Neural cell (in vitro differentiated cells): ENCODE data around the gene FAM163B. TPM values are rescaled to one million over a fixed set of nuclear protein-coding genes. Genes with fewer than 3 reads are reported as not detected.

ENCODE experiments used
- H2AFZ ChIP-seq: fragments of 200-600, 300-800 bp; sonication (generic), shearing (Covaris generic); 2 replicates; pipeline ENCODE4 v1.6.0; 2014; ENCODE audit warnings: low read depth, mild to moderate bottlenecking, antibody characterized with exemption, low read length, moderate library complexity
- H3F3A ChIP-seq: fragments of 200-600 bp; shearing (Covaris generic); 2 replicates; pipeline ENCODE4 v1.6.1; 2016; ENCODE audit warnings: mild to moderate bottlenecking, moderate library complexity, mixed read lengths, antibody characterized with exemption, low read length; ENCODE audit not compliant: insufficient read depth, poor library complexity, severe bottlenecking
- H3K27ac ChIP-seq: fragments of 200-600, 300-800 bp; sonication (generic), shearing (Covaris generic); 2 replicates; pipeline ENCODE4 v1.5.1; 2014; ENCODE audit warnings: mild to moderate bottlenecking, low read length, moderate library complexity
- H3K27me3 ChIP-seq: fragments of 300-800, 200-600 bp; sonication (generic), shearing (Covaris generic); 2 replicates; pipeline ENCODE4 v1.6.0; 2014; ENCODE audit warnings: mild to moderate bottlenecking, low read depth, low read length, moderate library complexity; ENCODE audit not compliant: insufficient read depth
- H3K36me3 ChIP-seq: fragments of 300-800, 200-600 bp; sonication (generic), shearing (Covaris generic); 2 replicates; pipeline ENCODE4 v1.5.1; 2014; ENCODE audit warnings: mild to moderate bottlenecking, antibody characterized with exemption, low read length, moderate library complexity; ENCODE audit not compliant: insufficient read depth
- H3K4me2 ChIP-seq: fragments of 300-800, 200-600 bp; sonication (generic), shearing (Covaris generic); 2 replicates; pipeline ENCODE4 v1.6.0; 2014; ENCODE audit warnings: mild to moderate bottlenecking, low read length
- H3K4me3 ChIP-seq: fragments of 300-800, 200-600 bp; sonication (generic), shearing (Covaris generic); 2 replicates; pipeline ENCODE4 v1.5.1; 2014; ENCODE audit warnings: mild to moderate bottlenecking, low read length, moderate library complexity
- H3K79me2 ChIP-seq: fragments of 200-600 bp; shearing (Covaris generic); replicated peaks from 2 replicates; pipeline ENCODE4 v1.6.0; 2014; ENCODE audit warnings: mild to moderate bottlenecking, low read length, moderate library complexity; ENCODE audit not compliant: insufficient read depth
- H3K9ac ChIP-seq: fragments of 300-800, 200-600 bp; sonication (generic), shearing (Covaris generic); 2 replicates; pipeline ENCODE4 v1.6.1; 2016; ENCODE audit warnings: mild to moderate bottlenecking, low read length, mixed read lengths
- H3K9me2 ChIP-seq: fragments of 200-600 bp; shearing (Covaris generic); 2 replicates; pipeline ENCODE4 v1.6.1; 2016; ENCODE audit warnings: mild to moderate bottlenecking, low read length, mixed read lengths; ENCODE audit not compliant: insufficient read depth
- H3K9me3 ChIP-seq: fragments of 200-600, 300-800 bp; sonication (generic), shearing (Covaris generic); 2 replicates; pipeline ENCODE4 v1.6.1; 2016; ENCODE audit warnings: mild to moderate bottlenecking, mixed run types, low read length, moderate library complexity, mixed read lengths
- H4K20me1 ChIP-seq: fragments of 200-600 bp; shearing (Covaris generic); 2 replicates; pipeline ENCODE4 v1.6.1; 2016; ENCODE audit warnings: mild to moderate bottlenecking, mixed run types; ENCODE audit not compliant: insufficient read depth
- EP300 ChIP-seq: fragments of 450-650 bp; conservative IDR thresholded peaks from 2 replicates; pipeline ENCODE4 v1.6.1; 2014; ENCODE audit warnings: antibody characterized with exemption, mild to moderate bottlenecking, moderate library complexity; ENCODE audit not compliant: poor library complexity, severe bottlenecking
- EZH2 ChIP-seq: fragments of 200-600, 300-800 bp; shearing (Covaris generic), sonication (generic); IDR thresholded peaks from 2 replicates; pipeline ENCODE4 v1.6.1; 2014; ENCODE audit warnings: antibody characterized with exemption, low read length, borderline replicate concordance, mild to moderate bottlenecking; ENCODE audit not compliant: insufficient read depth, poor library complexity, severe bottlenecking
- POLR2AphosphoS5 ChIP-seq: IDR thresholded peaks from 2 replicates; pipeline ENCODE4 v1.6.1; 2012
- SMC3 ChIP-seq: fragments of 450-650 bp; conservative IDR thresholded peaks from 2 replicates; pipeline ENCODE4 v1.6.1; 2014; ENCODE audit warnings: antibody characterized with exemption, mild to moderate bottlenecking, moderate library complexity; ENCODE audit not compliant: poor library complexity
- TAF1 ChIP-seq: IDR thresholded peaks from 2 replicates; pipeline ENCODE4 v1.6.1; 2012; ENCODE audit warnings: low read depth
- polyA plus RNA-seq: library from polyadenylated mRNA; depleted of rRNA; stranded (reverse); fragments of >200 nt; gene quantifications from 2 replicates; pipeline ENCODE4 v1.2.3, GENCODE V29; 2014
- TF ChIP-seq, protein P1 (sequence below): fragments of 450-650 bp; IDR thresholded peaks from 2 replicates; pipeline ENCODE4 v1.5.1; 2014; ENCODE audit warnings: antibody characterized with exemption, mild to moderate bottlenecking, moderate library complexity; ENCODE audit not compliant: poor library complexity, severe bottlenecking
- TF ChIP-seq, protein P2 (sequence below): IDR thresholded peaks from 2 replicates; pipeline ENCODE4 v1.6.1; 2012; ENCODE audit warnings: borderline replicate concordance

The FAM163B gene
- polyA plus RNA-seq, 1 donor from 2014 or later, result 1.5 TPM

DNA sequence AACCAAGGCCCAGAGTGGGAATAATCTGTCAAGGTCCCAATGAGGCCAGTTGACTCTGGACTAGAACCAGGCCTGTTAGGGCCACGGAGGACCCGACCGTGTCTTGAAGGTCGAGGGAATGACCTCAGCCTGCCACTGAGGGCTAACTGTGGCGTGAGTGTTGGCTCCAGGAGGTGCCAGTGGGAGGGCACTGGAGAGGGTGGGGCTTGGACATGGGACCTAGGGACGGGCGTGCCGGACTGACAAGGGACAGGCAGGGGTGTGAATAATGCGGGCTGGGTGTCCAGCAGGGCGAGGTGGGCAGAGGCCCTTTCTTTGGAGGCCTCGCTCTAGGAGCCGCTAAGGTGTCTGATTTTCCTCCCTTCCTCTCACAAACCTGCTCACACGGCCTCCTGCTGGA lies 67.2 kb downstream of the FAM163B start:
- Histone ChIP-seq H3K27me3 (no peaks in the 10 kb centered on the region), H4K20me1 (no peaks in the 10 kb centered on the region), H3K9me3 (no peaks in the 10 kb centered on the region), H3K4me3 (no peak overlapping the region), H3K36me3 (no peaks in the 10 kb centered on the region), H2AFZ (no peak overlapping the region), H3K79me2 (no peaks in the 10 kb centered on the region), H3K4me2 (no peak overlapping the region), H3F3A (no peaks in the 10 kb centered on the region), H3K9ac (no peak overlapping the region), H3K9me2 (no peaks in the 10 kb centered on the region), H3K27ac (no peak overlapping the region)
- TF ChIP-seq, protein P1, sequence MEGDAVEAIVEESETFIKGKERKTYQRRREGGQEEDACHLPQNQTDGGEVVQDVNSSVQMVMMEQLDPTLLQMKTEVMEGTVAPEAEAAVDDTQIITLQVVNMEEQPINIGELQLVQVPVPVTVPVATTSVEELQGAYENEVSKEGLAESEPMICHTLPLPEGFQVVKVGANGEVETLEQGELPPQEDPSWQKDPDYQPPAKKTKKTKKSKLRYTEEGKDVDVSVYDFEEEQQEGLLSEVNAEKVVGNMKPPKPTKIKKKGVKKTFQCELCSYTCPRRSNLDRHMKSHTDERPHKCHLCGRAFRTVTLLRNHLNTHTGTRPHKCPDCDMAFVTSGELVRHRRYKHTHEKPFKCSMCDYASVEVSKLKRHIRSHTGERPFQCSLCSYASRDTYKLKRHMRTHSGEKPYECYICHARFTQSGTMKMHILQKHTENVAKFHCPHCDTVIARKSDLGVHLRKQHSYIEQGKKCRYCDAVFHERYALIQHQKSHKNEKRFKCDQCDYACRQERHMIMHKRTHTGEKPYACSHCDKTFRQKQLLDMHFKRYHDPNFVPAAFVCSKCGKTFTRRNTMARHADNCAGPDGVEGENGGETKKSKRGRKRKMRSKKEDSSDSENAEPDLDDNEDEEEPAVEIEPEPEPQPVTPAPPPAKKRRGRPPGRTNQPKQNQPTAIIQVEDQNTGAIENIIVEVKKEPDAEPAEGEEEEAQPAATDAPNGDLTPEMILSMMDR, result no peak
- TF ChIP-seq TAF1 (no peak), EZH2 (no peak), SMC3 (no peak)

DNA sequence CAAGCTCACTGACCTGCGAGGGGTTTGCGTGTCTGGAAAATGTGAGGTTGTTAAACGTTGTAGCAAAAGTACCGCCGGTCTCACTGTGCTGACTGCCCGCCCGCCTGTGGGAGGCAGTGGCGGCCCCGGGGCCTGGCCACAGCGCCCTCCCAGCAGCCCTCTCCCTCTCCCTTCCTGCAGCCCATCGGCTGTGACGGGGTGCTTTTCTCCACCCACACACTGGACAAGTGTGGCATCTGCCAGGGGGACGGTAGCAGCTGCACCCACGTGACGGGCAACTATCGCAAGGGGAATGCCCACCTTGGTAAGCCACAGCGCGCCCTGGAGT lies 68.5 kb downstream of the FAM163B start:
- H3K27ac ChIP-seq, result no peak overlapping the region
- no peaks in the 10 kb centered on the region for H3K27me3 ChIP-seq

DNA sequence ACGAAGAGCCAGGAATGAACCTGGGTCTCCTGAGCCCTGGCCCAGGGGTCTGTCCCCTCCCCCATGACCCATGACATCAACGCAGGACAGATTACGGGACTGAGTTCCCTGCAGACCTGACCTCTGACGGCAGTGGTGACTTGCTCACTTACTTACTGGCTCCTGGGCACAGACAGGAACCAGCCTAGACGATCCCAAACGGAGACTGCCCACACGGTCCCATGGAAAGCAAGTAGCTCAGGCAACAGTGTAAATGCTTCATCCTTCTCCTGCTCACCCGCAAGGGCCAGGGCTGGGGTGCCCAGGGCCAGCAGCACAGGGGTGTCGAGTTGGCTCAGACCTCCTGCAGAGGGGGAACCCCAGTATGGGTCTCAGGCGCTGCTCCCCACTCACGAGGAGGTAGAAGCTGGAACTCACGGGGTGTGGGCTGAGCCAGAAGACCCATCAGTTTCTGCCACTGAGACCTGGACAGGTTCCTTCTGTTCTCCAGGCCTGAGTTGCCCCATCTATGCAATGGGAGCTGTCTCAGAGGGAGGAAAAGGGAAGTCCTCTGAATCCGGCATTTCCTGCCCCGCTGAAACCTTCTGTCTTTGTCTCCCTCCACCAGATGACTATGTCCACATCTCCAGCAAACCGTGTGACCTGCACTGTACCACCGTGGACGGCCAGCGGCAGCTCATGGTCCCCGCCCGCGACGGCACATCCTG lies 69.0 kb downstream of the FAM163B start:
- H3K9me2 ChIP-seq, result no peaks in the 10 kb centered on the region
- H3K4me3 ChIP-seq, result no peak overlapping the region
- H3K9ac ChIP-seq, result no peak overlapping the region
- H2AFZ ChIP-seq, result no peak overlapping the region
- no peaks in the 10 kb centered on the region for H4K20me1 ChIP-seq
- H3K36me3 ChIP-seq, result no peaks in the 10 kb centered on the region
- H3K27me3 ChIP-seq, result no peaks in the 10 kb centered on the region
- no peak overlapping the region for H3K4me2 ChIP-seq
- H3K79me2 ChIP-seq, result no peaks in the 10 kb centered on the region
- H3K9me3 ChIP-seq, result no peaks in the 10 kb centered on the region
- TF ChIP-seq EZH2 (no peak), POLR2AphosphoS5 (no peak), SMC3 (no peak), EP300 (no peak)
- TF ChIP-seq, protein P1, result no peak
- H3F3A ChIP-seq, result no peaks in the 10 kb centered on the region
- no peak overlapping the region for H3K27ac ChIP-seq

More for the DNA sequence above, 68.5 kb downstream of the FAM163B start:
- Histone ChIP-seq H2AFZ (no peak overlapping the region), H3K9me3 (no peaks in the 10 kb centered on the region), H3F3A (no peaks in the 10 kb centered on the region), H3K9me2 (no peaks in the 10 kb centered on the region), H3K79me2 (no peaks in the 10 kb centered on the region), H3K9ac (no peak overlapping the region), H3K4me2 (no peak overlapping the region), H3K36me3 (no peaks in the 10 kb centered on the region), H4K20me1 (no peaks in the 10 kb centered on the region), H3K4me3 (no peak overlapping the region)
- no peak for TF ChIP-seq EZH2
- TF ChIP-seq, protein P2, sequence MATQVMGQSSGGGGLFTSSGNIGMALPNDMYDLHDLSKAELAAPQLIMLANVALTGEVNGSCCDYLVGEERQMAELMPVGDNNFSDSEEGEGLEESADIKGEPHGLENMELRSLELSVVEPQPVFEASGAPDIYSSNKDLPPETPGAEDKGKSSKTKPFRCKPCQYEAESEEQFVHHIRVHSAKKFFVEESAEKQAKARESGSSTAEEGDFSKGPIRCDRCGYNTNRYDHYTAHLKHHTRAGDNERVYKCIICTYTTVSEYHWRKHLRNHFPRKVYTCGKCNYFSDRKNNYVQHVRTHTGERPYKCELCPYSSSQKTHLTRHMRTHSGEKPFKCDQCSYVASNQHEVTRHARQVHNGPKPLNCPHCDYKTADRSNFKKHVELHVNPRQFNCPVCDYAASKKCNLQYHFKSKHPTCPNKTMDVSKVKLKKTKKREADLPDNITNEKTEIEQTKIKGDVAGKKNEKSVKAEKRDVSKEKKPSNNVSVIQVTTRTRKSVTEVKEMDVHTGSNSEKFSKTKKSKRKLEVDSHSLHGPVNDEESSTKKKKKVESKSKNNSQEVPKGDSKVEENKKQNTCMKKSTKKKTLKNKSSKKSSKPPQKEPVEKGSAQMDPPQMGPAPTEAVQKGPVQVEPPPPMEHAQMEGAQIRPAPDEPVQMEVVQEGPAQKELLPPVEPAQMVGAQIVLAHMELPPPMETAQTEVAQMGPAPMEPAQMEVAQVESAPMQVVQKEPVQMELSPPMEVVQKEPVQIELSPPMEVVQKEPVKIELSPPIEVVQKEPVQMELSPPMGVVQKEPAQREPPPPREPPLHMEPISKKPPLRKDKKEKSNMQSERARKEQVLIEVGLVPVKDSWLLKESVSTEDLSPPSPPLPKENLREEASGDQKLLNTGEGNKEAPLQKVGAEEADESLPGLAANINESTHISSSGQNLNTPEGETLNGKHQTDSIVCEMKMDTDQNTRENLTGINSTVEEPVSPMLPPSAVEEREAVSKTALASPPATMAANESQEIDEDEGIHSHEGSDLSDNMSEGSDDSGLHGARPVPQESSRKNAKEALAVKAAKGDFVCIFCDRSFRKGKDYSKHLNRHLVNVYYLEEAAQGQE, result no peak
- no peak for TF ChIP-seq SMC3
